ENCODE results near the gene RCAN2.
"Not testable (repeated sequence)": the region's sequence is repeated elsewhere in the genome, so short reads cannot be mapped to it uniquely, and the experiment has no call there.

The RCAN2 gene

GRCh38 chr6:46414398-46414797 lies 76.9 kb downstream of the RCAN2 start:
- DNase-seq (ENCODE audit: low read depth), result no peak
- H3K4me3 ChIP-seq (ENCODE audit: control insufficient read depth, low read depth, low read length), result no peak overlapping the region
- TF ChIP-seq CTCF (IDR thresholded peaks at IDR 0.05; ENCODE audit: control insufficient read depth, insufficient read depth, low read depth, low read length, missing control alignments), result no peak

GRCh38 chr6:46412662-46413061 lies 78.6 kb downstream of the RCAN2 start:
- H3K4me3 ChIP-seq (ENCODE audit: control insufficient read depth, low read depth, low read length), result no peak overlapping the region
- DNase-seq (ENCODE audit: low read depth), result no peak
- TF ChIP-seq CTCF (IDR thresholded peaks at IDR 0.05; ENCODE audit: control insufficient read depth, insufficient read depth, low read depth, low read length, missing control alignments), result no peak

- TF ChIP-seq CTCF (IDR thresholded peaks at IDR 0.05; ENCODE audit: control insufficient read depth, insufficient read depth, low read depth, low read length, missing control alignments), result no peak
- peak; percentile 31 for DNase-seq (ENCODE audit: low read depth)
- no peak overlapping the region for H3K4me3 ChIP-seq (ENCODE audit: control insufficient read depth, low read depth, low read length)
These were observed 79.6 kb downstream of the RCAN2 start for GRCh38 chr6:46411456-46412197.

GRCh38 chr6:46410334-46410953 lies 80.8 kb downstream of the RCAN2 start:
- H3K4me3 ChIP-seq (ENCODE audit: control insufficient read depth, low read depth, low read length), result no peak overlapping the region
- peak; percentile 32 for DNase-seq (ENCODE audit: low read depth)
- peak; percentile 67 for TF ChIP-seq CTCF (IDR thresholded peaks at IDR 0.05; ENCODE audit: control insufficient read depth, insufficient read depth, low read depth, low read length, missing control alignments)

GRCh38 chr6:46407776-46408530 lies 83.3 kb downstream of the RCAN2 start:
- no peak overlapping the region for H3K4me3 ChIP-seq (ENCODE audit: control insufficient read depth, low read depth, low read length)
- no peak for DNase-seq (ENCODE audit: low read depth)
- TF ChIP-seq CTCF (IDR thresholded peaks at IDR 0.05; ENCODE audit: control insufficient read depth, insufficient read depth, low read depth, low read length, missing control alignments), result no peak

- H3K4me3 ChIP-seq (ENCODE audit: control insufficient read depth, low read depth, low read length), result no peak overlapping the region
- no peak for DNase-seq (ENCODE audit: low read depth)
- no peak for TF ChIP-seq CTCF (IDR thresholded peaks at IDR 0.05; ENCODE audit: control insufficient read depth, insufficient read depth, low read depth, low read length, missing control alignments)
These were observed 84.0 kb downstream of the RCAN2 start for GRCh38 chr6:46407246-46407645.

GRCh38 chr6:46405620-46406180 lies 85.5 kb downstream of the RCAN2 start:
- H3K4me3 ChIP-seq (ENCODE audit: control insufficient read depth, low read depth, low read length); DNase-seq (ENCODE audit: low read depth): not testable (repeated sequence)
